Forelimb muscle (tissue), 1 donor: Measurements from ENCODE around the gene XAB2. TPM values are rescaled to one million over a fixed set of nuclear protein-coding genes. Genes with fewer than 3 reads are reported as not detected.
"Not testable (repeated sequence)": the region's sequence is repeated elsewhere in the genome, so short reads cannot be mapped to it uniquely, and the experiment has no call there.

Experiments
- DNase-seq: peaks from one replicate; pipeline ENCODE4 v3.0.0-alpha.2; 2013; ENCODE audit warnings: low read depth
- polyA plus RNA-seq: library from polyadenylated mRNA; unstranded; fragments of 120-200 nt; gene quantifications from one replicate; pipeline ENCODE4 v1.2.1, GENCODE V29; 2013; ENCODE audit not compliant: insufficient read length

The XAB2 gene
- polyA plus RNA-seq, 1 donor, result 20.4 TPM

- not testable (repeated sequence) for DNase-seq
These were observed 51.9 kb downstream of the XAB2 start for GRCh38 chr19:7577422-7577821.

DNA sequence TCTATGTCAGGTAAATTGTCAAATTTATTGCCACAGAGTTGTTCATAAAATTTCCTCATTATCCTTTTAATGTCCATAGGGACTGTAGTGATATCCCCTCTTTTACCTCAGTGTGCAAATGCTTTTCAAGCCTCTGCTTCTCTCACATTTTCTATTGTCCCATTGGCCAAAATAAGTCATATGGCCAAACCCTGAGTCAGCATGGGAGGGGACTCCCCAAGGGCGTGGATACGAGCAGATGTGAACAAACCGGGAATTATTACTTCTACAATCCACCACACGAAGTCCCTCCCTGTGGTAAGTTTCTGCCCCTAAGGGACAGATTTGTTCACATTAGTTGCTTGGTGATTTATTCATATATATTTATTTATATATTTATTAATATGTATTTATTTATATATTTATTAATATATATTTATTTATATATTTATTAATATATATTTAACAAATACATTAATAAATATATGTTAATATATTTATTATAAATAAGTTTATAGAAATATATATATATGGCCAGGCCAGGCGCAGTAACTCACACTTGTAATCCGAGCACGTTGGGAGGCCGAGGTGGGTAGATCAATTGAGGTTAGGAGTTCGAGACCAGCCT lies 53.8 kb downstream of the XAB2 start:
- no peak for DNase-seq

- no peak for DNase-seq
These were observed 58.6 kb downstream of the XAB2 start for GRCh38 chr19:7570761-7571160.

Other genes with a start within 250 kb of the XAB2 start
- gene PEX11G, start 140.5 kb downstream of the XAB2 start, polyA plus RNA-seq, result 2.3 TPM
- 53.0 TPM for gene ZNF358, start 113.4 kb downstream of the XAB2 start, polyA plus RNA-seq
- 14.2 TPM for gene MCOLN1, start 106.9 kb downstream of the XAB2 start, polyA plus RNA-seq
- 31.5 TPM for gene PNPLA6, start 93.8 kb downstream of the XAB2 start, polyA plus RNA-seq
- gene CAMSAP3, start 33.7 kb downstream of the XAB2 start, polyA plus RNA-seq, result 0.14 TPM
- 61.0 TPM for gene PET100, start 248 bp upstream of the XAB2 start, polyA plus RNA-seq
- gene PCP2, start 4.2 kb upstream of the XAB2 start, polyA plus RNA-seq, result not detected
- 4.0 TPM for gene STXBP2, start 7.6 kb upstream of the XAB2 start, polyA plus RNA-seq
- gene RETN, start 39.5 kb upstream of the XAB2 start, polyA plus RNA-seq, result 3.0 TPM
- gene MCEMP1, start 47.5 kb upstream of the XAB2 start, polyA plus RNA-seq, result 0.14 TPM
- gene TRAPPC5, start 51.3 kb upstream of the XAB2 start, polyA plus RNA-seq, result 36.6 TPM
- 0.78 TPM for gene FCER2, start 72.6 kb upstream of the XAB2 start, polyA plus RNA-seq
- gene CLEC4G, start 102.6 kb upstream of the XAB2 start, polyA plus RNA-seq, result 0.10 TPM
- gene CD209, start 118.0 kb upstream of the XAB2 start, polyA plus RNA-seq, result 2.3 TPM
- 0.14 TPM for gene CLEC4M, start 133.7 kb upstream of the XAB2 start, polyA plus RNA-seq
- 13.4 TPM for gene EVI5L, start 200.7 kb upstream of the XAB2 start, polyA plus RNA-seq
- gene PRR36, start 244.8 kb upstream of the XAB2 start, polyA plus RNA-seq, result 0.27 TPM